ENCODE results near the gene MAPK7.

Gene MAPK7

GRCh38 chr17:19377602-19378415 lies 489 bp upstream of the MAPK7 start:
- peak overlapping the region; percentile 82 for H3K4me3 ChIP-seq (ENCODE audit: low read depth, low read length)

- H3K4me3 ChIP-seq (ENCODE audit: low read depth, low read length) = peak overlapping the region; percentile 82
These were observed 1.2 kb downstream of the MAPK7 start for GRCh38 chr17:19379361-19380065.

GRCh38 chr17:19380481-19381301 lies 2.4 kb downstream of the MAPK7 start:
- H3K4me3 ChIP-seq (ENCODE audit: low read depth, low read length) = no peak overlapping the region

GRCh38 chr17:19381361-19381740 lies 3.1 kb downstream of the MAPK7 start:
- no peak overlapping the region for H3K4me3 ChIP-seq (ENCODE audit: low read depth, low read length)

GRCh38 chr17:19381741-19382444 lies 3.6 kb downstream of the MAPK7 start:
- H3K4me3 ChIP-seq (ENCODE audit: low read depth, low read length) = no peak overlapping the region

GRCh38 chr17:19382531-19383444 lies 4.5 kb downstream of the MAPK7 start:
- H3K4me3 ChIP-seq (ENCODE audit: low read depth, low read length) = no peak overlapping the region

- H3K4me3 ChIP-seq (ENCODE audit: low read depth, low read length) = no peak overlapping the region
These were observed 5.6 kb downstream of the MAPK7 start for GRCh38 chr17:19383681-19384470.

GRCh38 chr17:19384723-19385391 lies 6.6 kb downstream of the MAPK7 start:
- no peak overlapping the region for H3K4me3 ChIP-seq (ENCODE audit: low read depth, low read length)

- H3K4me3 ChIP-seq (ENCODE audit: low read depth, low read length) = no peak overlapping the region
These were observed 7.3 kb downstream of the MAPK7 start for GRCh38 chr17:19385521-19385983.

- H3K4me3 ChIP-seq (ENCODE audit: low read depth, low read length) = no peak overlapping the region
These were observed 8.0 kb downstream of the MAPK7 start for GRCh38 chr17:19386051-19386929.

GRCh38 chr17:19386974-19387920 lies 8.9 kb downstream of the MAPK7 start, which contains the start of gene MFAP4:
Gene MFAP4 (minus strand): TSS chr17:19387190. CDS start chr17:19387155, 35 bp downstream.
- H3K4me3 ChIP-seq (ENCODE audit: low read depth, low read length) = no peak within 1 kb of the TSS

GRCh38 chr17:19387921-19388521 lies 9.7 kb downstream of the MAPK7 start:
- H3K4me3 ChIP-seq (ENCODE audit: low read depth, low read length) = no peak overlapping the region

GRCh38 chr17:19388791-19389785 lies 10.8 kb downstream of the MAPK7 start:
- H3K4me3 ChIP-seq (ENCODE audit: low read depth, low read length) = no peak overlapping the region

GRCh38 chr17:19390951-19391350 lies 12.7 kb downstream of the MAPK7 start:
- no peak overlapping the region for H3K4me3 ChIP-seq (ENCODE audit: low read depth, low read length)

GRCh38 chr17:19391432-19391831 lies 13.1 kb downstream of the MAPK7 start:
- no peak overlapping the region for H3K4me3 ChIP-seq (ENCODE audit: low read depth, low read length)

Data from iPS-11a (cell line).